ENCODE results near the gene MRI1.
A peak's percentile ranks its signal among the peaks of the same experiment; 100 is the strongest.
"Not testable (repeated sequence)": the region's sequence is repeated elsewhere in the genome, so short reads cannot be mapped to it uniquely, and the experiment has no call there.

MRI1 gene

GRCh38 chr19:13762635-13763235 is 1.6 kb upstream of the MRI1 start:
- no peak for DNase-seq

- DNase-seq: no peak
Measured at GRCh38 chr19:13763265-13763664, 1.1 kb upstream of the MRI1 start.

- no peak for DNase-seq
Measured at GRCh38 chr19:13764821-13765394, 586 bp downstream of the MRI1 start.

- no peak for DNase-seq
Measured at GRCh38 chr19:13765395-13766094, 1.2 kb downstream of the MRI1 start.

GRCh38 chr19:13766095-13766481 is 1.8 kb downstream of the MRI1 start:
- no peak for DNase-seq

- no peak for DNase-seq
Measured at GRCh38 chr19:13768510-13768909, 4.2 kb downstream of the MRI1 start.

- no peak for DNase-seq
Measured at GRCh38 chr19:13770013-13770635, 5.8 kb downstream of the MRI1 start.

GRCh38 chr19:13774217-13775191 is 10.2 kb downstream of the MRI1 start, which contains the start of gene C19orf53:
C19orf53 (plus strand) TSS chr19:13774456; CDS start chr19:13774478, 22 bp downstream.
- DNase-seq: peak; percentile 82 to 91

GRCh38 chr19:13778398-13778797 is 14.1 kb downstream of the MRI1 start:
- no peak for DNase-seq

GRCh38 chr19:13778847-13779246 is 14.5 kb downstream of the MRI1 start:
- DNase-seq: no peak

GRCh38 chr19:13779794-13780193 is 15.5 kb downstream of the MRI1 start:
- DNase-seq: not testable (repeated sequence)

- peak; percentile 6 to 9 for DNase-seq
Measured at GRCh38 chr19:13781547-13781946, 17.2 kb downstream of the MRI1 start.

GRCh38 chr19:13782537-13782936 is 18.2 kb downstream of the MRI1 start:
- no peak for DNase-seq

- DNase-seq: no peak
Measured at GRCh38 chr19:13783565-13784500, 19.5 kb downstream of the MRI1 start.

GRCh38 chr19:13784731-13785452 is 20.6 kb downstream of the MRI1 start:
- peak; percentile 44 to 48 for DNase-seq

GRCh38 chr19:13788991-13789390 is 24.7 kb downstream of the MRI1 start:
- DNase-seq: no peak

GRCh38 chr19:13790354-13790753 is 26.0 kb downstream of the MRI1 start:
- no peak for DNase-seq

- DNase-seq: not testable (repeated sequence)
Measured at GRCh38 chr19:13793317-13793716, 29.0 kb downstream of the MRI1 start.

GRCh38 chr19:13794398-13794756 is 30.1 kb downstream of the MRI1 start:
- DNase-seq: no peak

- DNase-seq: peak; percentile 99
Measured at GRCh38 chr19:13794757-13795589, 30.7 kb downstream of the MRI1 start, which contains the start of gene ZSWIM4. ZSWIM4 (plus strand) TSS chr19:13795443; CDS start chr19:13795649, 206 bp downstream.

Data from NCI-H2081 (cell line).